NOMO-1 treated with DMSO at 0.1 percent for 48 hours (cell line): ENCODE results near the gene ALPG.
"Not testable (repeated sequence)": the region's sequence is repeated elsewhere in the genome, so short reads cannot be mapped to it uniquely, and the experiment has no call there.

Source experiments
- DNase-seq: peaks from one replicate; lab custom pipeline; 2025; ENCODE audit not compliant: unreplicated experiment; lab: John Stamatoyannopoulos, UW

The ALPG gene

GRCh38 chr2:232438951-232439757 is 32.5 kb downstream of the ALPG start:
- no peak for DNase-seq

- no peak for DNase-seq
These were observed 33.1 kb downstream of the ALPG start for GRCh38 chr2:232439758-232440135.

DNA sequence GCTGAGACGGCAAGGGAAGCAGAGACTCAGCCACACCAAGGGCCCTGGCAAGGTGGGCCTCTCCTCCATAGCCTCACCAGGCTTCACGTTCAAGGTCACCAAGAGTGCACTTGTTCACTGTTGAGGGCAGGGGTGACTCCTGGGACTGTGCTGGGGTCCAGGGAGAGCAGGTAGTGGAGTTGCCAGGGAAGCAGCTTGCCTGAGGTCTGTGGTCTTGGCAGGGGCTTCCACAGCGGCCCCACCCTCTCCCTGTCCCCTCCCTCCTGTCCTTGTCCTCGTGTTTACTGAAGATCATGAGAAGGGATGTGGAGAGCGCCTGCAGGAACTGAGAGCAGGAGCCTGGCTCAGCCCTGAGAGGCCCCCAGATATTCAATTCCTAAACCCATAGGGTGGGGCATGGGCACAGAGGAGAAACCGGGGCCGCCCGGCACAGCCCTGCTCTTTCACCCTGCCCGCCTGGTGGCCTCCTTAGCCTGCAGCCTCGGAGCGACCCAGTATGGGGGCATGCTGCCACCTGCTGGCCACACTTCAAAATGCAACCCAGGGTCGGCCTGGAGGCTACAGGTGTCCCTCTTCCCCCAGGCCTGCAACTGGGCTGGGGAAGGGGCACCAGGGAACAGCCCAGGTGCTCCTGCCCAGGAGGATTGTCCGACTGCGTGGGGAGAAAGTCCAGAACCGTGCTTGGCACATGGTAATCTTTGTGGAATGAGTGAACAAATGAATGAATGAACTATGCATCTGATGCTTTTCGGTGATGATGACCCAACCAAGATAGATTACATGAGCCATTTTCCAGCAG is 33.8 kb downstream of the ALPG start:
- peak; percentile 59 for DNase-seq

DNA sequence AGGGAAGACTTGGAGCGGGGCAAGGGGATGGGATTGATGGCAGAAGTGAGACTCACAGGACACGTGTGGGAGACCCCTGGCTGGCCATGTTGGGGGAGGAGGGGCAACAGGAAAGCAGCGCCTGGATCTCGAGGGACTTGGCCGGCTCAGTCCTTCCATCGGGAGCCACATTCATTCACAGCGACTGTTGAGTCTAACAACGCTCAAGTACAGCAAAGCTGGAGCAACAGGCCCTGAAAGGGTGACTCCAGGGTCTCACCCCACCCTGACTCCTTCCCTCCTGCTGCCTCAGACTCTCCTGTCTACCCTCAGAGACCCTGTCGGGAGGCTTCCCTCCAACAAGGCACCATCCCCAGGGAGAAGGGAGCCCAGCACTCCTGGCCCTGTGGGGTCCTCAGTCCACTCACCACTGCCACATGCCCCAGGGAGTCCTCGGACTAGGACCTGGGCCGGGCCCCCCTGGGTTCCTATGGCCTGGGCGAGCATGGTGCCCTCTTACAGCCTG is 34.6 kb downstream of the ALPG start:
- no peak for DNase-seq

- not testable (repeated sequence) for DNase-seq
These were observed 35.3 kb downstream of the ALPG start for GRCh38 chr2:232441922-232442321.

GRCh38 chr2:232442431-232442830 is 35.8 kb downstream of the ALPG start:
- DNase-seq, result not testable (repeated sequence)

DNA sequence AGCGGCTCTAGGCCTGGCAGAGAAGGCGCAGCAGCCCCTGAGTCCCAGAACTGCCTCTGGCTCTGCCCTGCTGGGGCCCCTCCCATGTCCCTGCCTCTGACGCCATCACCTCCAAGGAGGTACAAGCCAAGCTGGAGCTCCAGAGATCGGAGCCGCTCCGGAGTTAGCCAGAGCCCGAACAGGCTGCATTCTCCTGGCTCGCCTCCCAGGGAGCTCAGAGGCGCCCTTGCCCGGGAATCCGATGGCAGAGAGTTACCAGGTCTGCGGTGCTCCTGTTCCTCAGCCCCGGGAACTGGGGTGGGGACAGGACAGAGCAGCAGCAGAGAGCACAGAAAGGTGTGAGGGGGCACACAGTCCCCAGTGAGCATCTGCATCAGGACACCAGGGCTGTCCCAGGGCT is 36.4 kb downstream of the ALPG start:
- not testable (repeated sequence) for DNase-seq

DNA sequence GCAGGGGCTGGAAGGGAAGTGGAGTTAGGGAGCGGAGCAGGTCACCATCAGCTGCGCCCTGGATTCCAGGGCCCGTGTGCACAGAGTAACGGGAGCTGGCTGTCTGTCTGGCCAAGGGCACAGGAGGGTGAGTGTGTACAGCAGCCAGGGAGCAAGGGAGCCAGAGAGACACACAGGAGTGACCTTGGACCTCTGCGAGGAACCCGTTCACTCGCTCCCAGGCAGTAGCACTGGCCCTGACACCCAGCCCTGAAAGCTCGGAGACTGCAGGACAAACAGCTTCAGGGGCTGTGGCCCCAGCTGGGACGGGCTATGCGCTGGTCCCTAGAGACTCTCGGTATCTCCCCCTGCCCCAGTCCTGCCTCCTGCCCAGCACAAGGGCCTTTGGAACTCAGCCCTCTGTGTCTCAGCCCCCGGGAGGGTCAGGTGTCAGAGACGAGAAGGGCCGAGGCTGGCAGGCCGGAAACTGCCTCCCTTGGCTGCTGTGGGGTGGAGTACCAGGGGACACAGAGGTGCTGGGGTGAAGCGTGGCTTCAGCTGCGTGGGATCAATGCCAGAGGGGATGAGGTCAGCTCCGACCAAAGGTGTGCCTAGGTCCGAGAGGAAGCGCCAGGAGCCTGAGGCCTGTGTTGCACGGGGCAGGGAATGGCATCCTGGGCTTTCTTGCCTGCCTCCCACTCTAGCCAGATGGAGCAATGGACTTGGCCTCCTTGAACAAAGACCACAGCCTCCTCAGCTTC is 37.2 kb downstream of the ALPG start:
- not testable (repeated sequence) for DNase-seq

- DNase-seq, result peak; percentile 29
These were observed 37.9 kb downstream of the ALPG start for GRCh38 chr2:232444409-232445148.

- not testable (repeated sequence) for DNase-seq
These were observed 38.7 kb downstream of the ALPG start for GRCh38 chr2:232445149-232445885.

- DNase-seq, result not testable (repeated sequence)
These were observed 39.7 kb downstream of the ALPG start for GRCh38 chr2:232446266-232446777.

DNA sequence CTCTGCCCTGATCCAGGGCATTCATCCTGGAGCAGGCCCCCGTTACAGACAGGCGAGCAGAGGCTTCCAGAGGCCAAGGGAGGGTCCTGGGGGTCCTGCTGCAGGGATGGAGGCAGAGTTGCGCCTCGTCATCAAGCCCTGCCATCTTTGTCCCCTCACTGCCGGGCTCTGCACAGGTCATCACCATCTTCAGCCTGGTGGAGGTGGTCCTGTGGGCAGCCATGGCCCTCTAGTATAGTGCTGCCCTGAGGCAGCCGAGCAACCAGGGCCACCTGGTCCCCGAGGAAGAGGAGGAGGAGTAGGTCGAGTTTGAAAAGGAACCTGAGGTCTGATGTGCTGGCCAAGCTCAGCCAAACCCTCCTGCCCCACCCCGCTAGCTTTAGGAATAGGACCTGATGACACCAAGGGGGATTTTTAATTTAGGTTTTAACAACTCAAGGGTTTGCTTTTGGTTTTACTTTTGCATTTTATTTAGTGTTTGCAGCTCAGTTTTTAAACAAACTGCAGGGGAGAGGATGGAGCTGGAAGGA is 40.5 kb downstream of the ALPG start:
- no peak for DNase-seq

GRCh38 chr2:232447638-232448303 is 41.1 kb downstream of the ALPG start:
- DNase-seq, result no peak

- DNase-seq, result no peak
These were observed 41.7 kb downstream of the ALPG start for GRCh38 chr2:232448304-232448690.

DNA sequence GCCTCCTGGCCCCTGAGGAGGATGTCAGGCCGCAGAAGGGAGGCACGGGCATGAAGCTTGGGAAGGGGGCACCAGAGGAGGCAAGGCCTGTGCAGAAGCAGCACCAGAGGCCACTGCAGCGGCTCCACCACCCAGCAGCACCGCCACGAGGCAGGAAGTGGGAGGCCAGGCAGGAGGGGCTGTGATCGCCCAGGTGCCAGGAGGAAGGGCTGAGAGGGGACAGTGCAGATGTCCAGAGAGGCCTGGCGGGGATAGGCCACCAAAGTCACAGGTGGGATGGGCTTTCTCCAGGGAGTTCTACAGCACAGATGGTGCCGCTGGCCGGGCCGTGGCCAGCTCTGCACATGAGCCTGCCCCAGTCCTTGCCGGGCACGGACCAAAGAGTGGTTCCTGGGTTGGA is 43.3 kb downstream of the ALPG start:
- no peak for DNase-seq

- DNase-seq, result not testable (repeated sequence)
These were observed 45.0 kb downstream of the ALPG start for GRCh38 chr2:232451645-232452044.

DNA sequence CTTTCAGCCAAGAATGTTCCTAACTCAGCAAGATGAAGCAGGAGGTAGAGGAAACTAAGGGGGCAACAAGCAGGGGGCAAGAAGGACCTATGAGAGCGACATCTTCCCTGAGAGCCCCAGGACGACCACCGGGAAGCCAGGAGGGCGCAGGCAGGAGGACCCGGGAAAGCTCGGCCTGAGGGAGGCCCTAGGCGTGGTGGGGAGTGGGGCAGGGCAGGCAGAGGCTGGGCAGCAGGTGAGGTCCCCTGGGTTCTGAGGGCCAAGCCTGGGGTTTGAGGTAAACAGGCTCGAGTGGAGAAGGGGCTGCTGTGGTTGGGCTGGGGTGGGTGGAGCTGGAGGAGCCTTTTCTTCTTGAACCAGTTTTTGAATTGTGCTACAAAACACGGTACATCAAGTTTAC is 48.0 kb downstream of the ALPG start:
- DNase-seq, result no peak

DNA sequence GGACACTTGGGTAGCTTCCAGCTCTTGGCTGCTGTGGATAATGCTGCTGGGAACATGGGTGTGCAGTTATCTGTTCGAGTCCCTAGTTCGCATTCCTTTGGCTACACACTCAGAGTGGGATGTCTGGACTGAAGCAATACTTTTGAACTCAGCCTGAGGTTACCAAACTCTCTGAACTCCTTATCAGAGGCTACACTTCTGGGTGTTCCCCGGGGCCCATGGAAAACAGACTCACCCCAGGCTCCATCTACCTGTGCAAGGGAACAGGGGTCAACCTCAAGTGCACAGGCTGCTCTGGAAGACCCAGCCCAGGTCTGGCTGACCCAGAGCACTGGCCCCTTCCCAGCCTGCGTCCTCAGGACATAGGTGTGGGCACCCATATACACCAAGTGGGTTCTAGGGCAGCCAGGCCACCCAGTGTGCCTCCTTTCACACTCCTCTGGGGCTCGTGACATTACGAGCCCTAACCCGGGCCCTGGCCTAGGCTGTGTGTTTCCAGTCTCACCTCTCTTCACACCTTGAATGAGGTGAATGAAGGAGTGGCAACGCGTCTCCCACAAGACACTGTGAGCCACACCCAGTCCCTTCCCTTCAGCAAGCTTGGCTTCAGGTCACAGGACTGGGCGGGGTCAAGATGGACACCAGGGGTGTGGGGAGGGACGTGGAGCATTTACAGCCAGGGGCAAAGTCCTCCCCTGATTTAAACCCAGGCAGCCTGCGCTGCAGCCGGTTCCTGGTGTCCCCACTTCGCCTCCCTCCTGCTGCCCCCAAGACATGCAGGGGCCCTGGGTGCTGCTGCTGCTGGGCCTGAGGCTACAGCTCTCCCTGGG is 49.0 kb downstream of the ALPG start, which contains the start of gene ALPI:
TSS of gene ALPI (plus strand) at position 728 of the 830 bp plus-strand sequence. CDS start at position 775, 47 bp downstream.
- DNase-seq, result no peak
